GM23338 (cell line): ENCODE measurements around the gene SYT13. TPM values are rescaled to one million over a fixed set of nuclear protein-coding genes. Genes with fewer than 3 reads are reported as not detected.

ENCODE experiments used
- ATAC-seq: fragments of 200-7000 bp; cut with Tn5 transposase; 3 replicates; pipeline ENCODE4 v1.9.1; 2020
- DNase-seq: peaks from one replicate; pipeline ENCODE4 v3.0.0-alpha.2; 2015; ENCODE audit warnings: low spot score
- H2AFZ ChIP-seq: fragments of 200-600 bp; sonication (generic); 2 replicates; pipeline ENCODE4 v1.8.0; 2016; ENCODE audit warnings: antibody characterized with exemption, mild to moderate bottlenecking, moderate library complexity
- H3F3A ChIP-seq: fragments of 200-600 bp; sonication (generic); replicated peaks from 2 replicates; pipeline ENCODE4 v1.8.0; 2017; ENCODE audit warnings: antibody characterized with exemption, mixed run types, low read depth
- H3K27ac ChIP-seq: fragments of 200-600 bp; sonication (generic); 2 replicates; pipeline ENCODE4 v1.6.1; 2016; ENCODE audit warnings: low read depth
- H3K27me3 ChIP-seq: fragments of 200-600 bp; sonication (generic); 2 replicates; pipeline ENCODE4 v1.8.0; 2016; ENCODE audit warnings: mild to moderate bottlenecking, mixed run types, moderate library complexity; ENCODE audit not compliant: insufficient read depth
- H3K36me3 ChIP-seq: fragments of 200-600 bp; sonication (generic); 2 replicates; pipeline ENCODE4 v1.8.0; 2016; ENCODE audit warnings: mild to moderate bottlenecking; ENCODE audit not compliant: insufficient read depth
- H3K4me1 ChIP-seq: fragments of 200-600 bp; sonication (generic); 2 replicates; pipeline ENCODE4 v1.8.0; 2016; ENCODE audit warnings: mild to moderate bottlenecking, moderate library complexity; ENCODE audit not compliant: insufficient read depth
- H3K4me2 ChIP-seq: fragments of 200-600 bp; sonication (generic); 2 replicates; pipeline ENCODE4 v1.7.1; 2017; ENCODE audit warnings: mixed run types
- H3K4me3 ChIP-seq: fragments of 200-600 bp; sonication (generic); 2 replicates; pipeline ENCODE4 v1.6.1; 2016; ENCODE audit warnings: mixed run types
- H3K79me2 ChIP-seq: fragments of 200-600 bp; sonication (generic); replicated peaks from 2 replicates; pipeline ENCODE4 v1.8.0; 2017; ENCODE audit warnings: mild to moderate bottlenecking; ENCODE audit not compliant: insufficient read depth
- H3K9me2 ChIP-seq: fragments of 200-600 bp; sonication (generic); 2 replicates; pipeline ENCODE4 v1.8.0; 2017; ENCODE audit not compliant: insufficient read depth
- H4K20me1 ChIP-seq: fragments of 200-600 bp; sonication (generic); replicated peaks from 2 replicates; pipeline ENCODE4 v1.8.0; 2017; ENCODE audit warnings: mild to moderate bottlenecking; ENCODE audit not compliant: insufficient read depth
- H3K27ac Mint-ChIP-seq: 2 replicates; pipeline ENCODE4 v1.8.0; 2020; ENCODE audit warnings: inconsistent platforms, mild to moderate bottlenecking, moderate library complexity, mixed read lengths
- H3K27me3 Mint-ChIP-seq: 3 replicates; pipeline ENCODE4 v1.8.0; 2022; ENCODE audit warnings: low read depth, mild to moderate bottlenecking, moderate library complexity, mixed read lengths, inconsistent platforms; ENCODE audit not compliant: insufficient read depth, poor library complexity
- H3K36me3 Mint-ChIP-seq: 3 replicates; pipeline ENCODE4 v1.8.0; 2021; ENCODE audit warnings: low read depth, mild to moderate bottlenecking, inconsistent platforms, moderate library complexity, mixed read lengths
- H3K4me1 Mint-ChIP-seq: 3 replicates; pipeline ENCODE4 v1.8.0; 2020; ENCODE audit warnings: mild to moderate bottlenecking, inconsistent platforms, mixed read lengths
- H3K4me3 Mint-ChIP-seq: 3 replicates; pipeline ENCODE4 v1.8.0; 2021; ENCODE audit warnings: moderate library complexity, mild to moderate bottlenecking, inconsistent platforms, mixed read lengths
- H3K9me3 Mint-ChIP-seq: 3 replicates; pipeline ENCODE4 v1.8.0; 2020; ENCODE audit warnings: moderate library complexity, mild to moderate bottlenecking, inconsistent platforms, mixed read lengths
- CREB1 ChIP-seq: fragments of 250-450 bp; sonication (Bioruptor Pico); IDR thresholded peaks from 2 replicates; pipeline ENCODE4 v1.5.0; 2020; ENCODE audit warnings: low read depth, mild to moderate bottlenecking, moderate library complexity
- EZH2phosphoT487 ChIP-seq: fragments of 200-600 bp; sonication (generic); IDR thresholded peaks from one replicate; pipeline ENCODE4 v1.8.1; 2018; ENCODE audit warnings: antibody characterized with exemption; ENCODE audit not compliant: unreplicated experiment
- JUNB ChIP-seq: IDR thresholded peaks from one replicate; pipeline ENCODE4 v1.6.1; 2016; ENCODE audit warnings: antibody characterized with exemption; ENCODE audit not compliant: unreplicated experiment
- NANOG ChIP-seq: IDR thresholded peaks from 2 replicates; pipeline ENCODE4 v1.6.1; 2016; ENCODE audit warnings: antibody characterized with exemption, borderline replicate concordance
- POLR2AphosphoS5 ChIP-seq: IDR thresholded peaks from 2 replicates; pipeline ENCODE4 v1.6.1; 2016; ENCODE audit warnings: antibody characterized with exemption, low read depth
- STAT1 ChIP-seq: IDR thresholded peaks from one replicate; pipeline ENCODE4 v1.6.1; 2016; ENCODE audit warnings: antibody characterized with exemption; ENCODE audit not compliant: unreplicated experiment
- ZNF114 ChIP-seq: fragments of 250-450 bp; sonication (Bioruptor Pico); IDR thresholded peaks from 2 replicates; pipeline ENCODE4 v1.5.0; 2020; ENCODE audit warnings: mild to moderate bottlenecking, moderate library complexity
- ZNF331 ChIP-seq: fragments of 250-450 bp; sonication (Bioruptor Pico); IDR thresholded peaks from 2 replicates; pipeline ENCODE4 v1.5.0; 2020; ENCODE audit warnings: low read depth, mild to moderate bottlenecking, moderate library complexity
- polyA plus RNA-seq: library from polyadenylated mRNA; unstranded; fragments of >200 nt; fragmentation: Nextera tagmentation; extraction: Ambion mirVana; gene quantifications from 2 replicates; pipeline ENCODE4 v1.2.1, GENCODE V29; 2016
- total RNA-seq: library from RNA; depleted of rRNA; stranded (reverse); fragments of >200 nt; shearing (Covaris generic); gene quantifications from 2 replicates; pipeline ENCODE4 v1.2.3, GENCODE V29; 2014
- TF ChIP-seq, protein P1 (sequence below): IDR thresholded peaks from one replicate; pipeline ENCODE4 v1.6.1; 2018; ENCODE audit warnings: antibody characterized with exemption; ENCODE audit not compliant: unreplicated experiment
- TF ChIP-seq, protein P2 (sequence below): IDR thresholded peaks from 2 replicates; pipeline ENCODE4 v1.6.1; 2016; ENCODE audit warnings: antibody characterized with exemption
- TF ChIP-seq, protein P3 (sequence below), 2 experiments: fragments of 200-600 bp in 1 of 2; sonication (generic) in 1 of 2; conservative IDR thresholded peaks; 2 replicates each; pipeline versions ENCODE4 v1.5.1 to v1.6.1; 2016 to 2017; ENCODE audit warnings: antibody characterized with exemption in 2 of 2, low read depth in 2 of 2, mild to moderate bottlenecking in 2 of 2, moderate library complexity in 1 of 2

Gene SYT13
- total and polyA plus RNA-seq, 2 experiments from 2014 or later, result 3.4 to 16.3 TPM

- TF ChIP-seq, protein P1, sequence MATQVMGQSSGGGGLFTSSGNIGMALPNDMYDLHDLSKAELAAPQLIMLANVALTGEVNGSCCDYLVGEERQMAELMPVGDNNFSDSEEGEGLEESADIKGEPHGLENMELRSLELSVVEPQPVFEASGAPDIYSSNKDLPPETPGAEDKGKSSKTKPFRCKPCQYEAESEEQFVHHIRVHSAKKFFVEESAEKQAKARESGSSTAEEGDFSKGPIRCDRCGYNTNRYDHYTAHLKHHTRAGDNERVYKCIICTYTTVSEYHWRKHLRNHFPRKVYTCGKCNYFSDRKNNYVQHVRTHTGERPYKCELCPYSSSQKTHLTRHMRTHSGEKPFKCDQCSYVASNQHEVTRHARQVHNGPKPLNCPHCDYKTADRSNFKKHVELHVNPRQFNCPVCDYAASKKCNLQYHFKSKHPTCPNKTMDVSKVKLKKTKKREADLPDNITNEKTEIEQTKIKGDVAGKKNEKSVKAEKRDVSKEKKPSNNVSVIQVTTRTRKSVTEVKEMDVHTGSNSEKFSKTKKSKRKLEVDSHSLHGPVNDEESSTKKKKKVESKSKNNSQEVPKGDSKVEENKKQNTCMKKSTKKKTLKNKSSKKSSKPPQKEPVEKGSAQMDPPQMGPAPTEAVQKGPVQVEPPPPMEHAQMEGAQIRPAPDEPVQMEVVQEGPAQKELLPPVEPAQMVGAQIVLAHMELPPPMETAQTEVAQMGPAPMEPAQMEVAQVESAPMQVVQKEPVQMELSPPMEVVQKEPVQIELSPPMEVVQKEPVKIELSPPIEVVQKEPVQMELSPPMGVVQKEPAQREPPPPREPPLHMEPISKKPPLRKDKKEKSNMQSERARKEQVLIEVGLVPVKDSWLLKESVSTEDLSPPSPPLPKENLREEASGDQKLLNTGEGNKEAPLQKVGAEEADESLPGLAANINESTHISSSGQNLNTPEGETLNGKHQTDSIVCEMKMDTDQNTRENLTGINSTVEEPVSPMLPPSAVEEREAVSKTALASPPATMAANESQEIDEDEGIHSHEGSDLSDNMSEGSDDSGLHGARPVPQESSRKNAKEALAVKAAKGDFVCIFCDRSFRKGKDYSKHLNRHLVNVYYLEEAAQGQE, result no peak
- TF ChIP-seq STAT1, result no peak
- TF ChIP-seq, protein P2, sequence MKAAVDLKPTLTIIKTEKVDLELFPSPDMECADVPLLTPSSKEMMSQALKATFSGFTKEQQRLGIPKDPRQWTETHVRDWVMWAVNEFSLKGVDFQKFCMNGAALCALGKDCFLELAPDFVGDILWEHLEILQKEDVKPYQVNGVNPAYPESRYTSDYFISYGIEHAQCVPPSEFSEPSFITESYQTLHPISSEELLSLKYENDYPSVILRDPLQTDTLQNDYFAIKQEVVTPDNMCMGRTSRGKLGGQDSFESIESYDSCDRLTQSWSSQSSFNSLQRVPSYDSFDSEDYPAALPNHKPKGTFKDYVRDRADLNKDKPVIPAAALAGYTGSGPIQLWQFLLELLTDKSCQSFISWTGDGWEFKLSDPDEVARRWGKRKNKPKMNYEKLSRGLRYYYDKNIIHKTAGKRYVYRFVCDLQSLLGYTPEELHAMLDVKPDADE, result no peak
- TF ChIP-seq CREB1 (CRISPR knock-in tag), result no peak
- TF ChIP-seq NANOG, result no peak
- no peak for TF ChIP-seq EZH2phosphoT487
- no peak for TF ChIP-seq POLR2AphosphoS5
- TF ChIP-seq JUNB, result no peak
- TF ChIP-seq ZNF114 (CRISPR knock-in tag), result no peak
- TF ChIP-seq ZNF331 (CRISPR knock-in tag), result no peak
Measured at GRCh38 chr11:45254070-45254469, 32.1 kb downstream of the SYT13 start (continued).

GRCh38 chr11:45253640-45254039 lies 32.5 kb downstream of the SYT13 start:
- Mint-ChIP-seq H3K27me3 (peaks cover 9% of the 10 kb centered on the region), H3K9me3 (no peaks in the 10 kb centered on the region; the same call in 2 of the 3 replicates), H3K36me3 (no peaks in the 10 kb centered on the region), H3K4me3 (no peak overlapping the region), H3K27ac (no peak overlapping the region), H3K4me1 (peaks cover 2% of the 10 kb centered on the region; the same call in 2 of the 3 replicates)
- no peak overlapping the region for H3K4me2 ChIP-seq
- TF ChIP-seq, protein P3, sequence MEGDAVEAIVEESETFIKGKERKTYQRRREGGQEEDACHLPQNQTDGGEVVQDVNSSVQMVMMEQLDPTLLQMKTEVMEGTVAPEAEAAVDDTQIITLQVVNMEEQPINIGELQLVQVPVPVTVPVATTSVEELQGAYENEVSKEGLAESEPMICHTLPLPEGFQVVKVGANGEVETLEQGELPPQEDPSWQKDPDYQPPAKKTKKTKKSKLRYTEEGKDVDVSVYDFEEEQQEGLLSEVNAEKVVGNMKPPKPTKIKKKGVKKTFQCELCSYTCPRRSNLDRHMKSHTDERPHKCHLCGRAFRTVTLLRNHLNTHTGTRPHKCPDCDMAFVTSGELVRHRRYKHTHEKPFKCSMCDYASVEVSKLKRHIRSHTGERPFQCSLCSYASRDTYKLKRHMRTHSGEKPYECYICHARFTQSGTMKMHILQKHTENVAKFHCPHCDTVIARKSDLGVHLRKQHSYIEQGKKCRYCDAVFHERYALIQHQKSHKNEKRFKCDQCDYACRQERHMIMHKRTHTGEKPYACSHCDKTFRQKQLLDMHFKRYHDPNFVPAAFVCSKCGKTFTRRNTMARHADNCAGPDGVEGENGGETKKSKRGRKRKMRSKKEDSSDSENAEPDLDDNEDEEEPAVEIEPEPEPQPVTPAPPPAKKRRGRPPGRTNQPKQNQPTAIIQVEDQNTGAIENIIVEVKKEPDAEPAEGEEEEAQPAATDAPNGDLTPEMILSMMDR (conservative IDR thresholded peaks at IDR 0.05; ENCODE audit: low read depth in 2 of 2), result no peak
- ATAC-seq (no peak), DNase-seq (no peak)
- H3K4me1 ChIP-seq, result no peaks in the 10 kb centered on the region
- H3K9me2 ChIP-seq, result no peaks in the 10 kb centered on the region
- no peak overlapping the region for H3K27ac ChIP-seq
- H4K20me1 ChIP-seq, result no peaks in the 10 kb centered on the region
- no peaks in the 10 kb centered on the region for H3K79me2 ChIP-seq
- H3K36me3 ChIP-seq, result no peaks in the 10 kb centered on the region; the same call in 1 of the 2 replicates
- no peaks in the 10 kb centered on the region for H3K27me3 ChIP-seq
- H2AFZ ChIP-seq, result no peak overlapping the region
- no peak overlapping the region for H3K4me3 ChIP-seq
- no peaks in the 10 kb centered on the region for H3F3A ChIP-seq
